Astrocyte of the spinal cord (primary cell): ENCODE data around the gene RHBDL1.
A peak's percentile ranks its signal among the peaks of the same experiment; 100 is the strongest.

Source experiments
- DNase-seq: peaks from one replicate; pipeline ENCODE4 v3.0.0; 2011; ENCODE audit warnings: low read depth, low spot score
- H3K4me3 ChIP-seq: 2 replicates; pipeline ENCODE4 v1.5.1; 2011; ENCODE audit warnings: low read depth, mild to moderate bottlenecking, low read length, moderate library complexity
- CTCF ChIP-seq: IDR thresholded peaks from 2 replicates; pipeline ENCODE4 v1.5.1; 2012; ENCODE audit warnings: low read depth, mild to moderate bottlenecking, low read length, inconsistent platforms
- in situ Hi-C: cut with HindIII; loops from 2 replicates; pipeline ENCODE4 v1.10.0; 2017; ENCODE audit warnings: low sequenced_read_pairs

RHBDL1 gene

DNA sequence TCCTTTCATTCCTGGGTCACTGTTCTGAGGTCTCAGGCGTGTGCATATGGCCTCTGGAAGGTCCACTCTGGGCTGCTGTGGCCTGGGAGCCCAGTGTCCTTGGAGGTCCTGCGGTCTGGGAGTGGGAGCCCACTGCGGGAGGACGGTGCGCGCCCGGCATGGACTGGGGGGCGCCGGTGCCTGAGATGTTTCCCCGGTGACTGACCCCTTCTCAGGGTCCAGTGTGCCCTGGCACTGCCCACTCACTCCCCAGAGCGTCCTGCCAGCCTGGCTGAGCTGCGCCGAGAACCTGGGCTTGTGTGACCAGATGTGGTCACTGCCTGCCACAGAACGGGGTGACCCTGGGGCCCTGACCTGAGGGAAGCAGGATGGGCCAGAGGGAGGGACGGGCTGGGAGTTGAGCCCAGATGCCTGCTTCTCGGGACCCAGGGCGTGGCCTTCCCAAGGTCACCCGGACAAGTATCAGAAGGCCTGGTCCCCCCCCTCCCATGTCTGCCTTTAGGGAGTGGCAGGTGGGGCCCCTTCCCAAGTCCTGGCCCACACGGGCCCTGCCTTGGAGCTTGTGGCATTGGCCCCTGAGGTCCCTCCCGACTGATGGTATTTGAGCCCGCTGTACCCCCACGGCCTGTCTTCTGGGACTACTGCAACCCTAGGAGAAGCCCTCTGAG is 1.1 kb upstream of the RHBDL1 start:
- no peak overlapping the region for H3K4me3 ChIP-seq
- DNase-seq, result no peak
- in situ Hi-C loops, result no loop called here
- no peak for TF ChIP-seq CTCF

- H3K4me3 ChIP-seq, result peak overlapping the region; percentile 34
- no peak for DNase-seq
- no peak for TF ChIP-seq CTCF
- in situ Hi-C loops, result no loop called here
These were observed 553 bp downstream of the RHBDL1 start for GRCh38 chr16:675884-676564.

DNA sequence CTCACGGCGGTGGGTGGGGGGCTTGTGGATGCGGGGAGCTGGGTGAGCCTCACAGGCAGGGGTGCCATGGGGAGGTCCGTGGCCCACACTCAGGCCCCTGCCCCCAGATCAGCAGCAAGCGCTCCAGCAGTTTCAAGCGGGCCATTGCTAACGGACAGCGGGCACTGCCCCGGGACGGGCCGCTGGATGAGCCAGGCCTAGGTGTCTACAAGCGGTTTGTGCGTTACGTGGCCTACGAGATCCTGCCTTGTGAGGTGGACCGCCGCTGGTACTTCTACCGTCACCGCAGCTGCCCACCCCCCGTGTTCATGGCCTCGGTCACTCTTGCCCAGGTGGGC is 1.1 kb downstream of the RHBDL1 start:
- no peak for DNase-seq
- H3K4me3 ChIP-seq, result no peak overlapping the region
- no peak for TF ChIP-seq CTCF
- in situ Hi-C loops, result no loop called here

DNA sequence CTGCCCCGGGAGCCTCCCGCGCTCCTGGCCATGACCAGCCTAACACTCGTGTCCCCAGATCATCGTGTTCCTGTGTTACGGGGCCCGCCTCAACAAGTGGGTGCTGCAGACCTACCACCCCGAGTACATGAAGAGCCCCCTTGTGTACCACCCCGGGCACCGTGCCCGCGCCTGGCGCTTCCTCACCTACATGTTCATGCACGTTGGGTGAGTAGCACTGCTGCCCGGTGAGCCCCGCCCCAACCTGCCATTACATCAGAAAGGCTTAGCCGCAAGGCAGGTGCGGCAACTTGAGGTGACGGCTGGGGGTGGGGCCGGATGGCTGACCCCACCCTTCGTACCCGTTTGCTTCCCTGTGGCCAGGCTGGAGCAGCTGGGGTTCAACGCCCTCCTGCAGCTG is 1.4 kb downstream of the RHBDL1 start:
- in situ Hi-C loops, result no loop called here

DNA sequence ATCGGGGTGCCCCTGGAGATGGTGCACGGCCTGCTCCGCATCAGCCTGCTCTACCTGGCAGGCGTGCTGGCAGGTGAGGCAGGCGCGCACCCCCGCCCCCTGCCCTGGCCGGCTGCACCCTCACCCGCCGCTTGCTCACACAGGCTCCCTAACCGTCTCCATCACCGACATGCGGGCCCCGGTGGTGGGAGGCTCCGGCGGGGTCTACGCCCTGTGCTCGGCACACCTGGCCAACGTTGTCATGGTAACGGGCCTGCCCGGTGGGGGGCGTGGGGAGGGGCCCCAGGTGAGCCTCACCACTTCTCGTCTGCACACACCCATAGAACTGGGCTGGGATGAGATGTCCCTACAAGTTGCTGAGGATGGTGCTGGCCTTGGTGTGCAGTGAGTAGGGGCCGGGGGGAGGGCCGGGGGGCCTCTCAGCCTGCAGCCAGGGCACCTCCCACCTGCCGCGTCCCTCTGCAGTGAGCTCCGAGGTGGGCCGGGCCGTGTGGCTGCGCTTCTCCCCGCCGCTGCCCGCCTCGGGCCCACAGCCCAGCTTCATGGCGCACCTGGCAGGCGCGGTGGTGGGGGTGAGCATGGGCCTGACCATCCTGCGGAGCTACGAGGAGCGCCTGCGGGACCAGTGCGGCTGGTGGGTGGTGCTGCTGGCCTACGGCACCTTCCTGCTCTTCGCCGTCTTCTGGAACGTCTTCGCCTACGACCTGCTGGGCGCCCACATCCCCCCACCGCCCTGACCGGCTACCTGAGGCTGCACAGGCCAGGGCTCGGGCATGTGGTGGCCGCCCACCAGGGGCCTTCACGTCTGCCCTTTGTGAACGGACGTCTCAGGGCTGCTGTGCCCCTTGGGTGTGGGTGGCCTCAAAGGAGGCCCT is 2.1 kb downstream of the RHBDL1 start:
- no peak for TF ChIP-seq CTCF
- in situ Hi-C loops, result no loop called here
- no peak for DNase-seq
- no peak overlapping the region for H3K4me3 ChIP-seq

More for the DNA sequence above, 1.4 kb downstream of the RHBDL1 start:
- DNase-seq, result no peak
- TF ChIP-seq CTCF, result no peak
- H3K4me3 ChIP-seq, result no peak overlapping the region

DNA sequence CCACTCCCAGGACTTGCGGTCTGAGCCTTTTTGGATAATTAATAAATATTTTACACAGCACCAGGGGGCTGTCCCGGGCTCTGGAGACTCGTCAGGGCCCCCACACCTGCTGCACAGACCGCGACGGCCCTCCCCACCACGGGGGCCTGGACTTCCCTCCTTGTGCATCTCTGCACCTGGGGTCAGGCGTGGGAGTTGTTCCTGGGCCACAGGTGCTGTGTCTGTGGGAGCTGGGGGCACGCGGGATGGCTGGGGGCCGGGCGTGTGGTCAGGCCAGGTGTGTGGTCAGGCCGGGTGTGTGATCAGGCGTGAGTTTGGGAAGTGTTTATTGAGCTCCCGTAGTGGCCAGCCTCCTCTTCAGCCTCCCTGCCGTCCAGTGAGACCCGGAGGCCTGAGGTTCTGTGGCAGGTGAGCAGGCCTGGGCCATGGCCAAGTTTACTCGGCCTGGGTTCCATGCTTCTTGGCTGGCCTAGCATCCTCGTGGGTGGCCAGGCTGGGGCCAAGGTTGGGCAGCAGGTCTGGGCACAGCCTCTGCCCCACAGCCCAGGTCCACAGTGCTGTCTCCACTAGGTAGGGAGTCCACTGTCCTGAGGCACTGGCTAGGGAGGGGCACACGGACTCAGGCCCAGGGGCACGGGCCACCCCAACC is 2.9 kb downstream of the RHBDL1 start:
- in situ Hi-C loops, result no loop called here
- no peak for TF ChIP-seq CTCF
- no peak for DNase-seq
- H3K4me3 ChIP-seq, result no peak overlapping the region
